Measurements from ENCODE around the gene FOXK1.

- TF ChIP-seq POLR2AphosphoS5 (IDR thresholded peaks at IDR 0.05; ENCODE audit: low read depth) (no peak), CTCF (IDR thresholded peaks at IDR 0.05; ENCODE audit: insufficient read depth, low read length) (no peak)
Measured at GRCh38 chr7:4722308-4722707, 40.2 kb downstream of the FOXK1 start.
